Measurements from ENCODE around the gene SYNDIG1. TPM values are rescaled to one million over a fixed set of nuclear protein-coding genes. Genes with fewer than 3 reads are reported as not detected.

The SYNDIG1 gene
- total RNA-seq, 1 donor from 2014 or later, result 0.49 TPM

GRCh38 chr20:24651976-24652345 is 182.5 kb downstream of the SYNDIG1 start:
- Mint-ChIP-seq H3K4me1 (no peaks in the 10 kb centered on the region), H3K27me3 (ENCODE audit: low read depth) (no peaks in the 10 kb centered on the region), H3K4me3 (no peak overlapping the region), H3K9me3 (no peaks in the 10 kb centered on the region), H3K27ac (ENCODE audit: unreplicated experiment) (no peak overlapping the region), H3K36me3 (ENCODE audit: low read depth) (no peaks in the 10 kb centered on the region)
- no peak for DNase-seq (ENCODE audit: low read depth, low spot score)
- TF ChIP-seq CTCF (conservative IDR thresholded peaks at IDR 0.05), result no peak

GRCh38 chr20:24653306-24653705 is 183.9 kb downstream of the SYNDIG1 start:
- TF ChIP-seq CTCF (conservative IDR thresholded peaks at IDR 0.05), result no peak
- no peak overlapping the region for H3K4me3 Mint-ChIP-seq
- no peaks in the 10 kb centered on the region for H3K36me3 Mint-ChIP-seq (ENCODE audit: low read depth)
- H3K27me3 Mint-ChIP-seq (ENCODE audit: low read depth), result no peaks in the 10 kb centered on the region
- no peaks in the 10 kb centered on the region for H3K4me1 Mint-ChIP-seq
- no peak overlapping the region for H3K27ac Mint-ChIP-seq (ENCODE audit: unreplicated experiment)
- no peak for DNase-seq (ENCODE audit: low read depth, low spot score)
- H3K9me3 Mint-ChIP-seq, result no peaks in the 10 kb centered on the region

- no peak for TF ChIP-seq CTCF (conservative IDR thresholded peaks at IDR 0.05)
- Mint-ChIP-seq H3K4me1 (peaks cover 3% of the 10 kb centered on the region), H3K4me3 (no peak overlapping the region), H3K27me3 (ENCODE audit: low read depth) (no peaks in the 10 kb centered on the region), H3K27ac (ENCODE audit: unreplicated experiment) (no peak overlapping the region), H3K9me3 (no peaks in the 10 kb centered on the region), H3K36me3 (ENCODE audit: low read depth) (no peaks in the 10 kb centered on the region)
- no peak for DNase-seq (ENCODE audit: low read depth, low spot score)
Observed at GRCh38 chr20:24654425-24654824, 185.0 kb downstream of the SYNDIG1 start.

GRCh38 chr20:24656391-24656790 is 187.0 kb downstream of the SYNDIG1 start:
- no peaks in the 10 kb centered on the region for H3K36me3 Mint-ChIP-seq (ENCODE audit: low read depth)
- H3K27ac Mint-ChIP-seq (ENCODE audit: unreplicated experiment), result no peak overlapping the region
- H3K4me1 Mint-ChIP-seq, result peaks cover 13% of the 10 kb centered on the region
- H3K4me3 Mint-ChIP-seq, result no peak overlapping the region
- TF ChIP-seq CTCF (conservative IDR thresholded peaks at IDR 0.05), result no peak
- no peaks in the 10 kb centered on the region for H3K9me3 Mint-ChIP-seq
- no peaks in the 10 kb centered on the region for H3K27me3 Mint-ChIP-seq (ENCODE audit: low read depth)
- DNase-seq (ENCODE audit: low read depth, low spot score), result no peak

GRCh38 chr20:24657196-24657595 is 187.8 kb downstream of the SYNDIG1 start:
- Mint-ChIP-seq H3K9me3 (no peaks in the 10 kb centered on the region), H3K4me1 (peaks cover 13% of the 10 kb centered on the region), H3K36me3 (ENCODE audit: low read depth) (no peaks in the 10 kb centered on the region), H3K27ac (ENCODE audit: unreplicated experiment) (peak overlapping the region; percentile 35), H3K4me3 (no peak overlapping the region), H3K27me3 (ENCODE audit: low read depth) (no peaks in the 10 kb centered on the region)
- TF ChIP-seq CTCF (conservative IDR thresholded peaks at IDR 0.05), result no peak
- no peak for DNase-seq (ENCODE audit: low read depth, low spot score)
